PFSK-1 (cell line): ENCODE measurements around the gene SV2C.

Experiments
- FOXP2 ChIP-seq: optimal IDR thresholded peaks from 2 replicates; pipeline ENCODE3; 2011; ENCODE audit warnings: borderline replicate concordance, control low read depth, inconsistent platforms; ENCODE audit not compliant: insufficient read depth; ENCODE audit errors: extremely low read length, extremely low read depth
- POLR2AphosphoS5 ChIP-seq: IDR thresholded peaks from 2 replicates; pipeline ENCODE4 v1.6.1; 2012; ENCODE audit warnings: low read depth, mild to moderate bottlenecking, control low read depth, low read length, moderate library complexity
- SIN3A ChIP-seq: IDR thresholded peaks from 2 replicates; pipeline ENCODE4 v1.6.1; 2012; ENCODE audit warnings: mild to moderate bottlenecking, low read length, moderate library complexity, borderline replicate concordance; ENCODE audit not compliant: insufficient read depth
- TAF1 ChIP-seq: IDR thresholded peaks from 2 replicates; pipeline ENCODE4 v1.6.1; 2012; ENCODE audit warnings: low read length, control low read depth, borderline replicate concordance; ENCODE audit not compliant: insufficient read depth
- TF ChIP-seq, protein P1 (sequence below), 2 experiments: IDR thresholded peaks; 2 replicates each; pipeline versions ENCODE4 v1.6.1 to v1.8.0; 2011 to 2012; ENCODE audit warnings: low read depth in 2 of 2, low read length in 2 of 2, control low read depth in 1 of 2, inconsistent platforms in 1 of 2, mild to moderate bottlenecking in 1 of 2, moderate library complexity in 1 of 2; ENCODE audit not compliant: insufficient read depth in 1 of 2

The SV2C gene

DNA sequence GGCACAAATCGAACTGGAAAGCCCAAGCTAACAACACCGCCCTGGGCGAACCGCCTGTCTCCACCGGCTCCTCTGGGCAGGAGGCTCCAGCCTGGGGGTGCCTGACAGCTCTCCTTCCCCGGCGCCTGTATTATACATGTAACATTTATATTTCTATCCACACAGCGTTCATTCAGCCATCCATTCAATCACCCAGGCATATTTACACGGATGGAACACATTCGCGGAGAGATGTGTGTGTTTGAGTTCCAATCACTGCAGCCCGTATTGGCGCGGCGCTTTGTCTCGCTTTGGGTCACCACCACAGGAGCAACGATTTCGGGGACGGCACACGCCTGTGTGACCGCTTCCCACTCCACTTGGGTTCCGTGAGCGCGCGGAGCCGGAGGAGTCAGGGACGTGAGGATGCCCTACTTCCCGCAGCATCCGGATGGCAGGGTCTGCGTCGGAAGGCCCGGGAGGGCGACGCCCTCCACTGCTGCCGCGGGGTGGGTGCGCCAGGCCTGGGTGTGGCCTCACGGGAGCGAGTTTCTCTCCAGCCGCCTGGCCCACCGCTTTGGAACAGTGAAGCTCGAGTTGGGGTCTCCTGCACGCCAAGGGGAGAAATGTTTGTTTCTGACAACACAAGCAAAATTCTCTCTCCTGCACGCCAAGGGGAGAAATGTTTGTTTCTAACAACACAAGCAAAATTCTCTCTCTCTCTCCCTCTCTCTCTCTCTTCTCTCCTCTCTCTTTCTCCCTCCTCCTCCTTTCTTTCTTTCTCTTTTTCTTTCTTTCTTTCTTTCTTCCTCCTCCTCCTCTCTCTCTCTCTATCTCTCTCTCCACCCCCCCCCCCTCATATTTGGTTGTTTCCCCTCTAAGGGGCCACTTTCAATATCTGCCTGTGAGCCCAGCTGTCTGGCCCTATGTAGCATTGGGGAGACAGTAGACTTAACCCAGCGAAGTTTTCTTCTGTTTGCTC lies 1.1 kb upstream of the SV2C start:
- TF ChIP-seq TAF1: no peak
- TF ChIP-seq, protein P1, sequence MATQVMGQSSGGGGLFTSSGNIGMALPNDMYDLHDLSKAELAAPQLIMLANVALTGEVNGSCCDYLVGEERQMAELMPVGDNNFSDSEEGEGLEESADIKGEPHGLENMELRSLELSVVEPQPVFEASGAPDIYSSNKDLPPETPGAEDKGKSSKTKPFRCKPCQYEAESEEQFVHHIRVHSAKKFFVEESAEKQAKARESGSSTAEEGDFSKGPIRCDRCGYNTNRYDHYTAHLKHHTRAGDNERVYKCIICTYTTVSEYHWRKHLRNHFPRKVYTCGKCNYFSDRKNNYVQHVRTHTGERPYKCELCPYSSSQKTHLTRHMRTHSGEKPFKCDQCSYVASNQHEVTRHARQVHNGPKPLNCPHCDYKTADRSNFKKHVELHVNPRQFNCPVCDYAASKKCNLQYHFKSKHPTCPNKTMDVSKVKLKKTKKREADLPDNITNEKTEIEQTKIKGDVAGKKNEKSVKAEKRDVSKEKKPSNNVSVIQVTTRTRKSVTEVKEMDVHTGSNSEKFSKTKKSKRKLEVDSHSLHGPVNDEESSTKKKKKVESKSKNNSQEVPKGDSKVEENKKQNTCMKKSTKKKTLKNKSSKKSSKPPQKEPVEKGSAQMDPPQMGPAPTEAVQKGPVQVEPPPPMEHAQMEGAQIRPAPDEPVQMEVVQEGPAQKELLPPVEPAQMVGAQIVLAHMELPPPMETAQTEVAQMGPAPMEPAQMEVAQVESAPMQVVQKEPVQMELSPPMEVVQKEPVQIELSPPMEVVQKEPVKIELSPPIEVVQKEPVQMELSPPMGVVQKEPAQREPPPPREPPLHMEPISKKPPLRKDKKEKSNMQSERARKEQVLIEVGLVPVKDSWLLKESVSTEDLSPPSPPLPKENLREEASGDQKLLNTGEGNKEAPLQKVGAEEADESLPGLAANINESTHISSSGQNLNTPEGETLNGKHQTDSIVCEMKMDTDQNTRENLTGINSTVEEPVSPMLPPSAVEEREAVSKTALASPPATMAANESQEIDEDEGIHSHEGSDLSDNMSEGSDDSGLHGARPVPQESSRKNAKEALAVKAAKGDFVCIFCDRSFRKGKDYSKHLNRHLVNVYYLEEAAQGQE (IDR thresholded peaks at IDR 0.05; ENCODE audit: insufficient read depth in 1 of 2, low read depth in 2 of 2, low read length in 2 of 2): no peak
- TF ChIP-seq FOXP2: no peak
- TF ChIP-seq POLR2AphosphoS5: no peak
- no peak for TF ChIP-seq SIN3A

DNA sequence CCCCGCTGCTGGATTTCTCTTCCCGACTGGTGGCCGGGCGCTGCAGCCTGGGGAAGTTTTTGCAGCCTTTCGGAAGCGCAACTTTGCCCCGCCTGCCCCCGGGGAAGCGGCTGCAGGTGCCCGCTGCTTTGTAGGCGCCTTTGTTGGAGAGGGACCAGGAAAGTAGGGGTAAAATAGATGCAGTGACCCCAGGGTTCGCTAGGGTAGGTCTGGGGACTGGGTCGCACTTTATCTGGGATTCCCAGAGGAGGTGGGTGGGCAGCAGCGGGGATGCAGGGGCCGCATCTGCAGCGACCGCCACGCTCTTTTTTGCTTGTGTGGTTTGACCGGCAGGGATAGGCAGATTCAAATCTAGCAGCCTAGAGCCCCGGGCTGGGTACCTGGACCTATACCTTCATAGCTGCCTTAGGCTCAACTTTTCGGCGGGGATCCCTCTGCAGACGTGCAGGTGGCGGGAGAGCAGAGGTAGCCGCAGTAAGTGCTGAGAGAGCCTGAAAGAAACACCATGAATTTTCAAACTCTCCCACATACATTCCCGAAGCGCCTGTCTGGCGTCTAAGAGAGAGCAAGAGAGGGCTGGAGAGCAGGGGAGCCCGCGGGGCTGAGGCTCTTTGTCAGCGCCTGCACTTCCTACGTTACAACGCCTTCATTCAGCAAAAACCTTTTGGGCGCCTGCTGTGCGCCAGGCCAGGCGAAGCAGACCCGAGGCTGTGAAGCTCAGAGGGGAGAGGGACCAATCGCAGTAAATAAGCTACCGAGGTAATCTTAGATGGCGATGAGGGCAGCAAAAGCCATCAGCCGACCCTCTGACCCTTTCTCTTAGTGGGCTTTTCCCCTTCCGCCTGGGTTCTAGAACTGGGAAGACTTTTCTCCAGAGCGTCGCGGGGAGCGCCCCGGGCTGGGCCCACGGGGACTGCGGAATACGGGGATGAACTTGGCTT lies 642 bp downstream of the SV2C start:
- no peak for TF ChIP-seq TAF1
- no peak for TF ChIP-seq SIN3A
- TF ChIP-seq FOXP2: no peak
- TF ChIP-seq, protein P1 (IDR thresholded peaks at IDR 0.05; ENCODE audit: insufficient read depth in 1 of 2, low read depth in 2 of 2, low read length in 2 of 2): no peak
- no peak for TF ChIP-seq POLR2AphosphoS5

DNA sequence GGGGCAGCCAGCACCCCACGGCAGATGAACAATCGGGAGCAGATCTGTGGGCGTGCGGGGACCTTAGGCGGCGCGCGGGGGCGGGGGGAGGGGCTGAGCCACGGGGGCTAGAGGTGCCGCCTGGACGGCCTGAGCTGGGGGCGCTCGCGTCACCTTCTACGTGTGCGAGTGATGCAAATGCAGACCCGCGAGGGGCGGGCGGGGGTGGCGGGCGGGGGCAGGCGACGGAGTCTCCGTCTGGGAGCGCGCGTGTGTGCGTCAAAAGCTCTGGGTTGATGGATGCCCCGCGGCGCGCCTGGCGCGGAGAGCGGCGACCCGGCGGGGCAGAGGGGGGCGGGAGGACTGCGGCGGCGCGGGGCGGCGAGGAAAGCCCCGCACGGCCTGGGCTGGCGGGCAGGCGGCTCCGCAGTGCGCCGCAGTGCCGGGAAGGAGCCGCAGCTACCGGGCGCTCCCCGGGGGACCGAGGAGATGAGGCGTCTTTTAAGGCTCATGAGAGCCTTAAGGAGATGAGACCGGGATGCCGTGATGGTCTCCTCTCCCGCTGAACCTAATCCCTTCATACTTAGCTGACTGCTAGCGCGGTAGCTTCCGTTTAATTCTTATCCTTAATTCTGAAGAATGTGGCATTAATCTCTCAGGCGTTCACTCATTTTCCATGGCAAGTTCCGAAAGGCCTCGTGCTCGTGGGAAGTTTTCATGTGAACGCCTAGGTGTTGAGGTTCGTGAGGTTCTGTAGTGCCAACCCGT lies 1.5 kb downstream of the SV2C start:
- TF ChIP-seq FOXP2 (no peak), TAF1 (no peak), POLR2AphosphoS5 (no peak)
- TF ChIP-seq, protein P1 (IDR thresholded peaks at IDR 0.05; ENCODE audit: insufficient read depth in 1 of 2, low read depth in 2 of 2, low read length in 2 of 2): no peak

DNA sequence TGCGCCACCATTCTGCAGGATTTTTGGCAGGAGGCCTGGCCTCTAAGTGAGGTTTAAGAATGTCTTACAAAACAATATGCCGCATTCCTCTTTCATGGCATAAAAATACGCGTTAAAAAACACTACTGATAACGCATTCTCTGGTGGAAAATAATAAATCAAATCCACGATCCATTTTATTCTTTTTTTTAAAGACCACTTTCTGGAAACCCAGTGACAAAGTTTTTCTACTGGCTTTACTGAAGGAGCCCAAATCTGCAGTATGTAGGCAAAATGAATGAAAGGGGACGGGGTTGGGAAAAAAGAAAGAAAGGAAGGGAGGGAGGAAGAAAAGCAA lies 2.0 kb downstream of the SV2C start:
- TF ChIP-seq TAF1 (no peak), FOXP2 (no peak), SIN3A (no peak), POLR2AphosphoS5 (no peak)
- TF ChIP-seq, protein P1 (IDR thresholded peaks at IDR 0.05; ENCODE audit: insufficient read depth in 1 of 2, low read depth in 2 of 2, low read length in 2 of 2): no peak
